ENCODE measurements around the gene VPS37B.
A peak's percentile ranks its signal among the peaks of the same experiment; 100 is the strongest.
"Not testable (repeated sequence)": the region's sequence is repeated elsewhere in the genome, so short reads cannot be mapped to it uniquely, and the experiment has no call there.

VPS37B gene

GRCh38 chr12:122882908-122883558 lies 12.9 kb downstream of the VPS37B start:
- DNase-seq (ENCODE audit: low spot score), result no peak

GRCh38 chr12:122880668-122881067 lies 15.3 kb downstream of the VPS37B start:
- no peak for DNase-seq (ENCODE audit: low spot score)

GRCh38 chr12:122880155-122880667 lies 15.7 kb downstream of the VPS37B start:
- no peak for DNase-seq (ENCODE audit: low spot score)

- no peak for DNase-seq (ENCODE audit: low spot score)
Observed at GRCh38 chr12:122878780-122879612, 16.9 kb downstream of the VPS37B start.

GRCh38 chr12:122876731-122877130 lies 19.2 kb downstream of the VPS37B start:
- DNase-seq (ENCODE audit: low spot score), result no peak

GRCh38 chr12:122876281-122876680 lies 19.6 kb downstream of the VPS37B start:
- DNase-seq (ENCODE audit: low spot score), result not testable (repeated sequence)

GRCh38 chr12:122875590-122876220 lies 20.2 kb downstream of the VPS37B start:
- no peak for DNase-seq (ENCODE audit: low spot score)

GRCh38 chr12:122874081-122874480 lies 21.8 kb downstream of the VPS37B start:
- peak; percentile 61 for DNase-seq (ENCODE audit: low spot score)

- no peak for DNase-seq (ENCODE audit: low spot score)
Observed at GRCh38 chr12:122873540-122873939, 22.4 kb downstream of the VPS37B start.

GRCh38 chr12:122872815-122873361 lies 23.0 kb downstream of the VPS37B start:
- no peak for DNase-seq (ENCODE audit: low spot score)

GRCh38 chr12:122871851-122872780 lies 23.8 kb downstream of the VPS37B start:
- DNase-seq (ENCODE audit: low spot score), result peak; percentile 72

GRCh38 chr12:122870867-122871664 lies 24.9 kb downstream of the VPS37B start:
- DNase-seq (ENCODE audit: low spot score), result peak; percentile 68

GRCh38 chr12:122870163-122870842 lies 25.6 kb downstream of the VPS37B start:
- no peak for DNase-seq (ENCODE audit: low spot score)

GRCh38 chr12:122869207-122869973 lies 26.5 kb downstream of the VPS37B start:
- no peak for DNase-seq (ENCODE audit: low spot score)

- DNase-seq (ENCODE audit: low spot score), result no peak
Observed at GRCh38 chr12:122868471-122869177, 27.3 kb downstream of the VPS37B start.

GRCh38 chr12:122867691-122868461 lies 28.0 kb downstream of the VPS37B start:
- no peak for DNase-seq (ENCODE audit: low spot score)

GRCh38 chr12:122866950-122867607 lies 28.8 kb downstream of the VPS37B start:
- no peak for DNase-seq (ENCODE audit: low spot score)
